ENCODE measurements around the gene APOBEC4. TPM values are rescaled to one million over a fixed set of nuclear protein-coding genes. Genes with fewer than 3 reads are reported as not detected.

APOBEC4 gene
- total and polyA plus RNA-seq, 2 of the 8 experiments (the other 6 are each of a cell fraction or from before 2014, with no cell fraction given), result not detected

GRCh38 chr1:183619781-183620180 lies 33.3 kb downstream of the APOBEC4 start:
- peak overlapping the region; percentile 60; the same call in 1 of the 2 replicates for H3K18ac ChIP-seq (ENCODE audit: extremely low read depth, low read length)
- no peaks in the 10 kb centered on the region for H3K79me2 ChIP-seq (ENCODE audit: control insufficient read depth in 1 of 2, insufficient read depth in 2 of 2, low read length in 2 of 2)
- no peak overlapping the region for H2AK5ac ChIP-seq (ENCODE audit: low read depth, low read length)
- no peak overlapping the region for H3K23ac ChIP-seq (ENCODE audit: insufficient read length)
- H3K4me1 ChIP-seq (replicated peaks in 1 of 4; ENCODE audit: control insufficient read depth in 3 of 4, insufficient read depth in 4 of 4, low read length in 3 of 4), result peaks cover 0 to 4% (median 0%) of the 10 kb centered on the region in 4 experiments; a peak in 1 of 7 replicates
- 84% methylated on average over 1 of the region's 1 CpG; no CpG with 5 or more reads in 1 of the 2 experiments for WGBS, 2 experiments (ENCODE audit: extremely low coverage in 1 of 2, insufficient coverage in 1 of 2, insufficient read length in 1 of 2, insufficient replicate concordance in 2 of 2, low coverage in 1 of 2, low lambda C conversion rate in 2 of 2, missing lambda C conversion rate in 1 of 2)
- peak overlapping the region; percentile 83; the same call in 1 of the 2 replicates for H2BK20ac ChIP-seq (ENCODE audit: low read length)
- H3K27ac ChIP-seq (ENCODE audit: low read depth, low read length), result no peak overlapping the region
- no peaks in the 10 kb centered on the region for H3K27me3 ChIP-seq (replicated peaks in 1 of 4; ENCODE audit: control insufficient read depth in 3 of 4, extremely low read depth in 1 of 4, insufficient read depth in 3 of 4, low read length in 3 of 4)
- no peak overlapping the region for H4K8ac ChIP-seq (ENCODE audit: extremely low read depth, insufficient read depth, low read length)
- no peak overlapping the region for H3K4me2 ChIP-seq (ENCODE audit: insufficient read depth in 1 of 2, low read depth in 2 of 2, low read length in 2 of 2)
- no peaks in the 10 kb centered on the region for H3K9me3 ChIP-seq (ENCODE audit: insufficient read depth in 2 of 2, low read depth in 1 of 2, low read length in 1 of 2)
- H3K56ac ChIP-seq (replicated peaks; ENCODE audit: insufficient read length, low read depth, low read length), result no peak overlapping the region
- no peaks in the 10 kb centered on the region for H3K36me3 ChIP-seq (ENCODE audit: control insufficient read depth in 2 of 4, insufficient read depth in 4 of 4, low read length in 3 of 4)
- no peak overlapping the region for H3K4ac ChIP-seq (replicated peaks; ENCODE audit: insufficient read length, low read depth, low read length)
- no peaks in the 10 kb centered on the region for H4K20me1 ChIP-seq (replicated peaks in 1 of 2; ENCODE audit: control insufficient read depth in 1 of 2, insufficient read depth in 2 of 2, low read length in 2 of 2)
- no peak overlapping the region for H4K91ac ChIP-seq (replicated peaks; ENCODE audit: insufficient read length, low read length)
- no peak overlapping the region for H2BK15ac ChIP-seq (ENCODE audit: low read length)
- no peak overlapping the region for H3K9ac ChIP-seq (replicated peaks in 1 of 4; ENCODE audit: extremely low read depth in 1 of 4, low read depth in 3 of 4, low read length in 3 of 4)
- TF ChIP-seq TAF7 (optimal IDR thresholded peaks at IDR 0.05; ENCODE audit: borderline replicate concordance, low read depth, low read length) (no peak), TAF1 (IDR thresholded peaks at IDR 0.05; ENCODE audit: low read depth, low read length) (no peak), CBX5 (IDR thresholded peaks at IDR 0.05; ENCODE audit: low read depth, low read length) (no peak), FOSL1 (IDR thresholded peaks at IDR 0.05; ENCODE audit: insufficient read depth, low read depth, low read length) (no peak), POU5F1 (IDR thresholded peaks at IDR 0.05; ENCODE audit: low read depth, low read length) (no peak), RNF2 (IDR thresholded peaks at IDR 0.05; ENCODE audit: borderline replicate concordance, low read depth, low read length, missing control alignments, poor library complexity, severe bottlenecking) (no peak)
- no peak overlapping the region for H4K5ac ChIP-seq (ENCODE audit: insufficient read length, low read depth, low read length)
- no peak overlapping the region for H2BK120ac ChIP-seq (replicated peaks; ENCODE audit: low read depth, low read length)
- FAIRE-seq (no peak), DNase-seq (ENCODE audit: low read depth in 1 of 2, low spot score in 2 of 2) (no peak)
- no peaks in the 10 kb centered on the region for H3K23me2 ChIP-seq (ENCODE audit: low read depth, low read length)
- no peak overlapping the region for H3K14ac ChIP-seq (ENCODE audit: insufficient read length)
- POLR2A ChIA-PET (ENCODE audit: partially characterized antibody), result no interaction called here
- no peak overlapping the region; the same call in 1 of the 2 replicates for H2BK12ac ChIP-seq (ENCODE audit: low read depth, low read length)
- H2AFZ ChIP-seq (ENCODE audit: low read length), result no peak overlapping the region
- CTCF ChIA-PET (ENCODE audit: partially characterized antibody), result interaction anchor here (1.0 to 1.5 kb wide), 4 partner anchors 10 to 392 kb away, joined by 3 to 4 read pairs (median 3); no protein-coding TSS in a partner anchor
- H3K79me1 ChIP-seq (ENCODE audit: low read depth, low read length), result no peaks in the 10 kb centered on the region
- 0 out of 2 replicates have a peak overlapping the region, but pooled peaks have one; percentile 64 for H2BK5ac ChIP-seq (ENCODE audit: low read depth, low read length)
- H3K4me3 ChIP-seq (ENCODE audit: extremely low read depth in 1 of 4, insufficient read depth in 2 of 4, low read depth in 3 of 4, low read length in 4 of 4), result no peak overlapping the region
